GM10266 (cell line): Measurements from ENCODE around the gene DUSP12.

Experiments used
- DNase-seq: peaks from one replicate; pipeline ENCODE4 v3.0.0; 2012; ENCODE audit errors: extremely low spot score
- TF ChIP-seq, protein P1 (sequence below): IDR thresholded peaks from 2 replicates; pipeline ENCODE4 v1.5.1; 2012; ENCODE audit warnings: mild to moderate bottlenecking, low read depth; ENCODE audit not compliant: control insufficient read depth, insufficient read depth; ENCODE audit errors: missing control alignments

Gene DUSP12

DNA sequence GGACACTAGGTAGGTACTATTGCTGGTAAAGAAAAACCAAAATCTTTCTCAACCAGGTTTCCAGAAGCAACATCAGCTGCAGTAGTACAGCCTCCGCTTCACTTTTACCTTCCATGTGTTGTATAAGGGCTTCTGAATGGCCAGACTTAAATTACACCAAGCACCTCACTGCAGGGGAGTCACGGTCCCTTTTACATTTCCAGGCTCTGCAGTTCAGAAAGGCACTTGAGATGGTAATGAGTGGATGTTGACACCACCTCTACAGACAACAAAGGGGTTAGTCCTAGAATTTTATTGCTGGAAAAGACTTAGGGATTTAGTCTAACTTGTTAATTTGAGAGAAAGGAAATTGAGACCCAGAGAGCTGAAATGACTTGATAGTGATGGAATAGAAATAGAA, 12.0 kb upstream of the DUSP12 start:
- DNase-seq, result no peak
- TF ChIP-seq, protein P1, sequence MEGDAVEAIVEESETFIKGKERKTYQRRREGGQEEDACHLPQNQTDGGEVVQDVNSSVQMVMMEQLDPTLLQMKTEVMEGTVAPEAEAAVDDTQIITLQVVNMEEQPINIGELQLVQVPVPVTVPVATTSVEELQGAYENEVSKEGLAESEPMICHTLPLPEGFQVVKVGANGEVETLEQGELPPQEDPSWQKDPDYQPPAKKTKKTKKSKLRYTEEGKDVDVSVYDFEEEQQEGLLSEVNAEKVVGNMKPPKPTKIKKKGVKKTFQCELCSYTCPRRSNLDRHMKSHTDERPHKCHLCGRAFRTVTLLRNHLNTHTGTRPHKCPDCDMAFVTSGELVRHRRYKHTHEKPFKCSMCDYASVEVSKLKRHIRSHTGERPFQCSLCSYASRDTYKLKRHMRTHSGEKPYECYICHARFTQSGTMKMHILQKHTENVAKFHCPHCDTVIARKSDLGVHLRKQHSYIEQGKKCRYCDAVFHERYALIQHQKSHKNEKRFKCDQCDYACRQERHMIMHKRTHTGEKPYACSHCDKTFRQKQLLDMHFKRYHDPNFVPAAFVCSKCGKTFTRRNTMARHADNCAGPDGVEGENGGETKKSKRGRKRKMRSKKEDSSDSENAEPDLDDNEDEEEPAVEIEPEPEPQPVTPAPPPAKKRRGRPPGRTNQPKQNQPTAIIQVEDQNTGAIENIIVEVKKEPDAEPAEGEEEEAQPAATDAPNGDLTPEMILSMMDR, result no peak

DNA sequence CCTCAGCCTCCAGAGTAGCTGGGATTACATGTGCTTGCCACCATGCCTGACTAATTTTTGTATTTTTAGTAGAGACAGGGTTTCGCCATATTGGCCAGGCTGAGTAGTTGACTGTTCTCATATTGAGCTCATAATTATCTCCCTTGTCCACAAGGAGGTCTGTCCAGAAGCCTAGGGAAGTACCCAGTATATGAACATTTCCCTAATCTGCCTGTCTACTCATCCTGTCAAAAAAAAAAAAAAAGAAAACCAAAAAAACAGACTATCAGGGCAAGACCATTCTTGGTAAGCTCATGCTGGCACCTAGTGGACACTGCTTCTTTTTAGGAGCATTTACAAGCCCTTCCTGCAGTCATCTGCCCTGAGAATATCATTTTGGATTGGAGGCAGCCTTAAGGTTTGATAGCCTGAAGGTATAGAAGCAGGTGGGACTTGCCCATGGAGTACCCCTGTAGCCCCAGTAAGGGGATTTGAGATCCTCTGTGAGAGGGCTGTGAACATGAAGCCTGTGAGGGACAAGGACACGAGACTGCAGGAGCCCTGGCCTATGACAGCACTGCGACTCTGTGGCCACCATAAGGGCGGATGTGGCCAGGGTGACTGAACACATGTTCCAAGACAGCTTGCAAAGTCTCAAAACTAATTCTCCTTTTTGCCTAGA, 10.8 kb upstream of the DUSP12 start:
- peak; percentile 63 for DNase-seq
- TF ChIP-seq, protein P1, result peak; percentile 78

DNA sequence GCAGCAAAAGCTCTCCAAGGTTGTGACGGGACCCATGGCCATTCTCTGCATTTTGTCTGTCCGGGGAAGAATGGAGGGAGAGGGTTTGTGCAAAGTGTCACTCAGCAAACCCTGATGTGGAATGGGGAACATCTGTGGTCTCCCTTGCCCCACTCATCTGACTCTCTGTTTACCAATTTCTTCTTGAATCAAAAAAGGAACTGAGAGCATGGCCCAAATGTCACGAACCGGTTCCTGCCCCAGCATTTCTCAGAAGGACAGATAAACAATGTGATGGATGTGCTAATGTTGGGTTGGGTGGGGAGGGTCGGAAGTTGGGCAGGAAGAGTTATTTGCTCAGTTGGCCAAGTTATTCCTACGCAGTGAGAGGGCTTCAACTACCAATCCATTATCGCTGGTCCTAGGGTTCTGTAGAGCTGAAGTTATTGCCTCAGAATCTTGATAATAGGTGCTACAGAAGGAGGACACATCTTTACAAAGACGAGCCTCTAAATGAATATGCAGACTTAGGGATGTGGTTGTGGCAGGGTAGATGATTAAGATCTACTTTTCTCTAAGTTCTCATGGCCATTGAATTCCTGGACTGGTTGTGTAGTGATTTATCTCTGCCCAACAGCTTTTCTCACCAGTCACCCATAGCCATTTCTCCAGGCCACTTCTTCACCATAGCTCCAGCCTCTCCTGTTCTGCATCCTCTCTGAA, 9.6 kb upstream of the DUSP12 start:
- TF ChIP-seq, protein P1, result no peak
- no peak for DNase-seq

DNA sequence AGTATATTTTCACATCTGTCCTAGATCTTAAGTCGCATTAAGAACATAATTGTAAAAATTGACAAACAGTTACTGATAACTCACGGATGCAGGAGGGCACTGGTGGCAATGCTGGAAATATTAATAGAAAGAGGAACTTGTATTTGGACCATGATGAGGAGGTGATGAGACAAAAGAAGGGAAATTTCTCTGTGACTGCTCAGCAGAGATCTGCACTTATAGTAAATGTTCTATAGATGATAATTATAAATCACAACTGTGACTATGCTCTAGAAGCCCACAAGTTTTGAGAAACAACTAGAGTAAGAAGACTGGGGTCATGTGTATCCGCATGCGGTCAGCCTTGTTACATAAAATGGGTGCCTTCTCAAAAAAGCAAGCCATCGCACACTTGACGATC, 8.7 kb upstream of the DUSP12 start:
- no peak for DNase-seq
- TF ChIP-seq, protein P1, result no peak

DNA sequence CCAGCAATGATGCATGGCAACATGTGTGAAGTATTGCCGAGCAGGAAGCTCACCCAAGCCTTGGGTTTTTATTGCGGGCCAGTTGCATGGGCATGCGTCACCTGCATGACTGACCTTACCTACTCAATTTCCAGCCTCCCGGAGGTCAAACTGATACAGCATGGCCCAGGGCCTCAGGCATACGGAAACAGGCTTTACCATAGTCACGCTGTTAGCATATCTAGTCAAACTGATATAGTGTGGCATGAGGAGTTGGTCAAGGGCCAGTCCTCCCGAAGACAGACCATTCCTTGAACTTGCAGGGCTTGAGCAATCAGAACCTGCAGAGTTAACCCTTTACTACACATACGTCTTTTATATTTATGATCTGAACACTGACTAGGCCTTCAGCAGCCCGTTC, 6.4 kb upstream of the DUSP12 start:
- no peak for DNase-seq

DNA sequence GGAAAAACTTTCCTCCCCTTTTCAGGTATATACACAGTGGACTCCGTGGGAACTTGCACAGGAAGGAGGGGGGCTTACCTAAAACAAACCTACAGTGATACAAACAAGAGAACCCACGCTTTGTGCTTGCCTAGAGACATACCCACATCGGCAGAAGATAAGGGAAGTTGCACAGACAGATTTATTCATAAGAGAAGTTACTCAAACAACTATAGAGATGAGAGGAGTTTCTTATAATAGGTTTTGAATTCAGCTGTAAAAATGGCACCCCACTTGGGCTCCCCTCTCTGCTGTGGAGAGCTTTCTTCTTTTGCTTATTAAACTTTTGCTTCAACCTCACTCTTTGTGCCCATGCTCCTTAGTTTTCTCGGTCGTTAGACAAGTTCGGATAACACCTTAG, 1.8 kb upstream of the DUSP12 start:
- TF ChIP-seq, protein P1, result no peak
- DNase-seq, result no peak

More for the DNA sequence above, 6.4 kb upstream of the DUSP12 start:
- TF ChIP-seq, protein P1, result no peak

DNA sequence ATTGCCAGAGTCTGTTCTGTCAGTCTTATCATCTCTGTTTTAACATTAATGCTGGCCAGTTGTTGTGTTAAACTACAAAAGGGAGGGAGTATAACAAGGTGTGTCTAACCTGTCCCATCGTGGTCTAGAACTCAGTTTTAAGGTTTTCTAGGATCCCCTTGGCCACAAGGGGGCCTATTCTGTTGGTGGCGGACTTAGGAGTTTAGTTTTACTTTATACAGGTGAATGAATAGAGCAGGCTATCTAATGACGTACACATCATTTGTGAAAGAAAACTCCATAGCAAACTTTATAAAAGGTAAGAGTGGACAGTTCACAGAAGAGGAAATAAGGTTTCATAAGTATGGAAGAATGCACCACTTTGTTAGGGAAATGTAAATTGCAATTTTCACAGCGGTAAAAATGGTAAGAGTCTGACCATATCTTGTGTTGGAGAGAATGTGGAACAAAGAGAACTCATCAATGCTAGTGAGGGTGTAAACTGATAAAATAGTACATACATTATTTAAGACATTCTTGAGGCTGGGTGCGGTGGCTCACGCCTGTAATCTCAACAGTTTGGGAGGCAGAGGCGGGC, 14.0 kb downstream of the DUSP12 start:
- TF ChIP-seq, protein P1, result peak; percentile 54
- DNase-seq, result no peak
